ENCODE measurements around the gene DYSF.

DNA sequence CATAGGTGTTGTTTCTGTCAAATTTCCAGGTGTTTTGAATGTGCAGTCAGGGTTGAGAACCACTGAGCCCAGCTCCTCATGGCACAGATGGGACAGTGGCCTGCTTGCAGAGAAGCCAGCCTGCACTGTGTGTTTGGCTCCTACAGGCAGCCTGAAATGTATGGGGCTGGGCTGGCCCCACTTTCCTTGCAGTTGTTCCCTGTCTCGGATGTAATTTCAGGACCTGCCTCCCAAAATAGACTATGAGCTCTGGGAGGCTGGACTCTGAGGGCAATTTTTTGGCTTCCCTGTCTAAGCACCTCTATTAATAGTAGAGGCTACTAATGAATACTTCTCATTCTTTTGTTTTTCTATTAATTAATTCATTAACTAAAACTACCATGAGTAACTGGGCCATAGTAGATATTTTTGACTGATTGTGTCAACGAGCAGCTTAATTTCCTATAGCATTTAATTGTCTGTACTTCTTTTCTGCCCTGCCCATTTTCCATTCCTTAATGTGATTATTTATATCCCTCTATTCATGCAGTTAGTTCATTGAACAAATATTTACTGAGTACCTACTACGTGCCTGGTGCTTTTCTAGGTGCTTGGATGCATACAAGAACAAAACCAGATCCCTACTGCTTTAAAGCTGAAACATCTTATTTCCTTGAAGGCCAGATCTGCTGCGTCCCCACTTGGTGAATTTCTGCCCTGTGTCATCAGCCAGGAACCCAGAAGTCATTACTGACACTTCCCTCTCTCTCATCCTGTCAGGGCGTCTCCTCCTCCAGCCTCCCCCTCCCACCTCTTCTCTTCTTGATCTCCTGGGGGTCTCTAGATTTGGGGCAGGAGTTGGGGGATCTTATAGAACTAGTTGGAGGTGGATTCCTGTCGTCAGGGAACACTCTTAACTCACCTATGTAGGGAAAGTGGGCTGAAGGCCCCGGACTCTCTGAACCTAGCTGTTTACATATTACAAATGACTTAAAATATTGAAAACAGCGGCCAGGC is 16.3 kb downstream of the DYSF start:
- TF ChIP-seq EZH2 (IDR thresholded peaks at IDR 0.05) (no peak), POLR2AphosphoS5 (IDR thresholded peaks at IDR 0.05; ENCODE audit: borderline replicate concordance, low read depth, low read length) (no peak), FOXP2 (optimal IDR thresholded peaks at IDR 0.05; ENCODE audit: control extremely low read depth, extremely low read length, insufficient read depth) (no peak)

All from SK-N-MC (cell line).